Measurements from ENCODE around the gene TUBG2.
"Not testable (repeated sequence)": the region's sequence is repeated elsewhere in the genome, so short reads cannot be mapped to it uniquely, and the experiment has no call there.

The TUBG2 gene

GRCh38 chr17:42651392-42651791 is 7.7 kb upstream of the TUBG2 start:
- H4K20me1 ChIP-seq (ENCODE audit: insufficient read depth) = no peaks in the 10 kb centered on the region
- H3K27me3 ChIP-seq (ENCODE audit: insufficient read depth, low read depth) = no peaks in the 10 kb centered on the region
- H3K27ac ChIP-seq = no peak overlapping the region
- H3K79me2 ChIP-seq (ENCODE audit: insufficient read depth, low read depth) = no peaks in the 10 kb centered on the region
- TF ChIP-seq CTCF (conservative IDR thresholded peaks at IDR 0.05; ENCODE audit: low read depth, low read length) = no peak
- no peak overlapping the region for H3K9ac ChIP-seq
- H3K4me1 ChIP-seq (ENCODE audit: low read depth, poor library complexity, severe bottlenecking) = peaks cover 35% of the 10 kb centered on the region
- H3K4me3 ChIP-seq (IDR thresholded peaks at IDR 0.05; ENCODE audit: insufficient read depth, low read depth, low read length) = no peak overlapping the region
- H2AFZ ChIP-seq (ENCODE audit: low read depth) = no peak overlapping the region
- no peak overlapping the region for H3K4me2 ChIP-seq
- no peaks in the 10 kb centered on the region for H3K36me3 ChIP-seq (ENCODE audit: insufficient read depth)

GRCh38 chr17:42653179-42654124 is 5.6 kb upstream of the TUBG2 start:
- Histone ChIP-seq H3K36me3 (ENCODE audit: insufficient read depth) (no peaks in the 10 kb centered on the region), H3K4me1 (ENCODE audit: low read depth, poor library complexity, severe bottlenecking) (peaks cover 33% of the 10 kb centered on the region), H3K4me3 (IDR thresholded peaks at IDR 0.05; ENCODE audit: insufficient read depth, low read depth, low read length) (no peak overlapping the region), H3K4me2 (no peak overlapping the region), H3K27ac (no peak overlapping the region), H3K79me2 (ENCODE audit: insufficient read depth, low read depth) (no peaks in the 10 kb centered on the region), H2AFZ (ENCODE audit: low read depth) (no peak overlapping the region), H3K9ac (no peak overlapping the region), H3K27me3 (ENCODE audit: insufficient read depth, low read depth) (no peaks in the 10 kb centered on the region), H4K20me1 (ENCODE audit: insufficient read depth) (no peaks in the 10 kb centered on the region)
- no peak for TF ChIP-seq CTCF (conservative IDR thresholded peaks at IDR 0.05; ENCODE audit: low read depth, low read length)

- Histone ChIP-seq H2AFZ (ENCODE audit: low read depth) (no peak overlapping the region), H4K20me1 (ENCODE audit: insufficient read depth) (no peaks in the 10 kb centered on the region), H3K4me2 (peak overlapping the region; percentile 26), H3K27ac (peak overlapping the region; percentile 26), H3K27me3 (ENCODE audit: insufficient read depth, low read depth) (no peaks in the 10 kb centered on the region), H3K4me3 (IDR thresholded peaks at IDR 0.05; ENCODE audit: insufficient read depth, low read depth, low read length) (no peak overlapping the region), H3K4me1 (ENCODE audit: low read depth, poor library complexity, severe bottlenecking) (peaks cover 44% of the 10 kb centered on the region), H3K79me2 (ENCODE audit: insufficient read depth, low read depth) (no peaks in the 10 kb centered on the region), H3K9ac (no peak overlapping the region), H3K36me3 (ENCODE audit: insufficient read depth) (no peaks in the 10 kb centered on the region)
- TF ChIP-seq CTCF (conservative IDR thresholded peaks at IDR 0.05; ENCODE audit: low read depth, low read length) = no peak
Observed at GRCh38 chr17:42655528-42655927, 3.6 kb upstream of the TUBG2 start.

- H3K27ac ChIP-seq = no peak overlapping the region
- no peaks in the 10 kb centered on the region for H4K20me1 ChIP-seq (ENCODE audit: insufficient read depth)
- H3K79me2 ChIP-seq (ENCODE audit: insufficient read depth, low read depth) = no peaks in the 10 kb centered on the region
- no peaks in the 10 kb centered on the region for H3K36me3 ChIP-seq (ENCODE audit: insufficient read depth)
- no peaks in the 10 kb centered on the region for H3K27me3 ChIP-seq (ENCODE audit: insufficient read depth, low read depth)
- H3K4me2 ChIP-seq = peak overlapping the region; percentile 82
- H3K9ac ChIP-seq = no peak overlapping the region
- no peak for TF ChIP-seq CTCF (conservative IDR thresholded peaks at IDR 0.05; ENCODE audit: low read depth, low read length)
- H2AFZ ChIP-seq (ENCODE audit: low read depth) = no peak overlapping the region
- peaks cover 57% of the 10 kb centered on the region for H3K4me1 ChIP-seq (ENCODE audit: low read depth, poor library complexity, severe bottlenecking)
- H3K4me3 ChIP-seq (IDR thresholded peaks at IDR 0.05; ENCODE audit: insufficient read depth, low read depth, low read length) = no peak overlapping the region
Observed at GRCh38 chr17:42657824-42658588, 1.1 kb upstream of the TUBG2 start.

GRCh38 chr17:42659932-42660274 is 819 bp downstream of the TUBG2 start:
- Histone ChIP-seq H3K4me1 (ENCODE audit: low read depth, poor library complexity, severe bottlenecking) (peaks cover 57% of the 10 kb centered on the region), H3K4me2 (peak overlapping the region; percentile 82; the same call in 1 of the 2 replicates)
- not testable (repeated sequence) for H3K4me3 ChIP-seq (IDR thresholded peaks at IDR 0.05; ENCODE audit: insufficient read depth, low read depth, low read length); H2AFZ ChIP-seq (ENCODE audit: low read depth); H4K20me1 ChIP-seq (ENCODE audit: insufficient read depth); H3K9ac ChIP-seq; H3K36me3 ChIP-seq (ENCODE audit: insufficient read depth); H3K27me3 ChIP-seq (ENCODE audit: insufficient read depth, low read depth); H3K79me2 ChIP-seq (ENCODE audit: insufficient read depth, low read depth); H3K27ac ChIP-seq

Measured in KMS-11 (cell line).